HK-2 (cell line): Measurements from ENCODE around the gene CHST14.

Source experiments
- DNase-seq: peaks from one replicate; pipeline ENCODE4 v3.0.0-alpha.2; 2018; ENCODE audit not compliant: unreplicated experiment

The CHST14 gene

DNA sequence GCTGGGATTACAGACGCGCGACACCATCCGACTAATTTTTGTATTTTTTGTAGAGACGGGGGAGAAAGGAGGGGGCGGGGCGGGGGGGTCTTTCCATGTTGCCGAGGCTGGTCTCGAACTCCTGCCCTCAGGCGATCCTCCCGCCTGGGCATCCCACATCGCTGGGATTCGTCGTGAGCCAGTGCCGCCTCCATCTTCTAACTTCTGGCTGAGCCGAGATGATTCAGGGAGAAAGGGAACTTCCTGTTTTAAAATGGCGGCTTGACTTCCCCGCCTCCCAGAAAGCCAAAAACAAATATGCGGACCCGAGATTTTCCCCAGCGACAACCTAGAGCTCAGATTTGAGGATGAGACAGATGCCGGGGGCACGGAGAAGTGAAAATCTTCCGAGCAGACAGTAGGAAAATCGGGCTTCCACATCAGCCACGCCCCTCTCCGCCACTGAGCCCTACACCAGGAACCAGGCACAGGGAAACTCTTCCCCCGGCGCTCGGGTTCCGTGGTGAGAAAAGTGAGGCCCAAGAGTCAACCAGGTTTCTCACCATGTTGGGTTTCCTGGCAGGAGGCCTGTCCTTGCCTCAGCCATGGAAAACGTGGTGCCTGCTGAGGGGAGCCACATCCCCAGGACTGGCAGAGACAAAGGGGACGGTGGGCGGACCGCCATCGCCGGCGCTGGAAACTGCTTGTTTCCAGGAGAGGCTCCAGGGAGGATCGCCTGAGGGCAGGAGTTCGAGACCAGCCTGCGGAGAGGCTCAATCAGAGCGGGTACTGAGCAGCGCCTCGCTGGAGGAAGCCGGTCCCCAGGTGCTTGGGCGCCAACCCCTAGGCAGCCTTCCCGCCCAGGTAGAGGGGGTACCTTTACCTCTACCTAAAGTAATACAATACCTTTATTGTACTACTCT, 18.7 kb downstream of the CHST14 start:
- no peak for DNase-seq

DNA sequence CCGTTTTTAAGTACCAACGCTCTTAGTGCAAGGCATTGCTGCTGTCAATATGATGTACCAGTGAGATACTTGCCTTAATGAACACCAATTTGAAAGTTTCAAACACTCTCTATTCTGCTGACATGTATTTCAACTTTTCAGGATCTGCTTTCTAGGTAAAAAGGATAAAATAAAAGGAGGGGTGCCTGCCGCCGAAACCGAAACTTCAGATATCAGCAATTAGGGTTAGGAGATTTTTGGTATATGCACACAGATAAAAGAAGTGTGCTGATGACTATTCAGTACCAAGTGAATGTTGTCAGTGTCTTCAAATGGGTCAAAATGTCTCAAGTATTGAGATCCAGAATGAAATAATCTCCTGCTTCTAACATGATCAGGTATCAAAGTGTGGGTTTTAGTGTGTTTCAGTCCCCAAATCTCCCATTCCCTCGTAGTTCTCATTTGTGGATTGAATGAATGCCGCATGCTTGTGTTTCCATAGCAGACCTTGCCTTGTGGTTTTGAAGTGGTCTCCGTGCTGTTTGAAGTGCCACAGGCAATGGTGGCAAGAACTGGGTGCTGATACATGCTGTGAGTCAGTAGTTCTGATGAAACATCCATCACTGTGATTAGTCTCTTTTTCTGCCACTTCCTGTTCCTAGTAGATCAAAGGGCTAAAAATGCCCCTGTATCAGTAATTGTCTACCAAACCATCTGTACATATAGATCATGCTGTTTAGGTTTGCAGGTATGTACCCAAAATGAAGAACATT, 22.5 kb downstream of the CHST14 start:
- peak; percentile 31 for DNase-seq

DNA sequence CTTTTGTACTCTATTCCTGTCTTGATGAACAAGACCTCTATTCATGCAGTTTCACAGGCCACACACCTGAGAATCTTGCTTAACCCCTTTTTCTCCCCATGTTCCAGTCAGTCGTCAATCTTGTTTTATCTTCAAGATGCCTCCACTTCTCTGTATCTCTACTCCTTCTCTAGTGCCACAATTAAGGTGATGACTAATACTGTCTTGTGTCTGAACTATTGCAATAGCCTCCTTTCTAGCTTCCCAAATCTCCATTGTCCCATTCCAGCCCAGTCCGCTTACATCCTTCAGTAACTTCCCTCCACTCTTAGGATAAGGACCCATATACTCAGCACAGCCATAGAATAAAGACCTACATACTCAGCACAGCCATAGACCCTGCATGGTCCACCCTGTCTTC, 24.7 kb downstream of the CHST14 start:
- no peak for DNase-seq

DNA sequence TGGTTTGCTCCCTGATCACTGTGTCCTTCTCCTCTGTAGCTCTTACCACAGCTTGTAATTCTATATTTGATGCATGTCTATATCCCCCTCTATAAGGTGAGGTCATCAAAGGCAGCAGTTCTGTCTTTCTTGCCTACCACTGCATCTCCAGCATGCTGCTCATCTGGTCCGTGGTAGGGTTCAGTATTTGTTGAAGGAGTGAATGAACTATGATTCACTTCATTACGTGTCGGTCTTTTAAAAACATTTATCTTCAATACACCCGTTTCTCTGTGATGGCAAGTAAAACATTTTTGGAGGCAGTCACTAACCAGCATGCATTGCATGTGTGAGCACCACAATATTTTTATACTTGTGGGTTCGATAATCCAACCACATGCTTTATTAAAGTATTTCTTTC, 27.6 kb downstream of the CHST14 start:
- no peak for DNase-seq

- no peak for DNase-seq
These were observed 28.1 kb downstream of the CHST14 start for GRCh38 chr15:40498891-40499290.

- no peak for DNase-seq
These were observed 29.1 kb downstream of the CHST14 start for GRCh38 chr15:40499931-40500330.

- no peak for DNase-seq
These were observed 30.0 kb downstream of the CHST14 start for GRCh38 chr15:40500568-40501330.

GRCh38 chr15:40501487-40501886, 30.7 kb downstream of the CHST14 start:
- peak; percentile 8 for DNase-seq

DNA sequence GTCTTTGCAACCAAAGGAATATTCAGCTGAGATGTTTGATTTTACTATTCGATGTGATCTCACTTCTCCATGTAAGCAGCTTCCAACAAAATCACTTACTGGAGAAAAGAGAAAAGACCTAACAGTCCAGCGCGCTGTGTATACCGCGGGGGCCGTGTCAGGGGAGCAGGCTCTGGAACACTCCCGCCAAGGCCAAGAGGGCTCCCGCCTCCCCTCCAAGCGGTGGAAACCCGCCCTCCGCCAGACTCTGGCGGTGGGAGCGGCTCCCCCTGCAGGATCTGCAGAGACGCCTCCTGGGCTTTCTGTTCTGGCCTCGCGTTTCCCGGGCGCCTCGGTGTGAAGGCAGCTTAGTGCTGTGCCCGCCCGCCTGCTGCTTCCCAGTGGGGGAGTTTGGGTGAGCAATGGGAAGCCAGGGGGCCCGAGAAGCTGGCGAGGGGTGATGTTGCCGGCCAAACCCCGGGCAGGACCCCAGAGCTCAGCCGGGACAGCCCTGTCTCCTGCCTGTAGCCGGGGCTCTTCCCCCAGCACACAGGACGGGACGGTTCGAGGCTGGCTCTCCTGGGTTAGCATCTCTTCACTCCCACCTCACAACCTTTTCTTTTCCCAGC, 36.3 kb downstream of the CHST14 start:
- peak; percentile 72 for DNase-seq

GRCh38 chr15:40508216-40508615, 37.4 kb downstream of the CHST14 start:
- DNase-seq: no peak

- DNase-seq: no peak
These were observed 39.4 kb downstream of the CHST14 start for GRCh38 chr15:40510201-40510600.

- no peak for DNase-seq
These were observed 40.3 kb downstream of the CHST14 start for GRCh38 chr15:40511093-40511471.

DNA sequence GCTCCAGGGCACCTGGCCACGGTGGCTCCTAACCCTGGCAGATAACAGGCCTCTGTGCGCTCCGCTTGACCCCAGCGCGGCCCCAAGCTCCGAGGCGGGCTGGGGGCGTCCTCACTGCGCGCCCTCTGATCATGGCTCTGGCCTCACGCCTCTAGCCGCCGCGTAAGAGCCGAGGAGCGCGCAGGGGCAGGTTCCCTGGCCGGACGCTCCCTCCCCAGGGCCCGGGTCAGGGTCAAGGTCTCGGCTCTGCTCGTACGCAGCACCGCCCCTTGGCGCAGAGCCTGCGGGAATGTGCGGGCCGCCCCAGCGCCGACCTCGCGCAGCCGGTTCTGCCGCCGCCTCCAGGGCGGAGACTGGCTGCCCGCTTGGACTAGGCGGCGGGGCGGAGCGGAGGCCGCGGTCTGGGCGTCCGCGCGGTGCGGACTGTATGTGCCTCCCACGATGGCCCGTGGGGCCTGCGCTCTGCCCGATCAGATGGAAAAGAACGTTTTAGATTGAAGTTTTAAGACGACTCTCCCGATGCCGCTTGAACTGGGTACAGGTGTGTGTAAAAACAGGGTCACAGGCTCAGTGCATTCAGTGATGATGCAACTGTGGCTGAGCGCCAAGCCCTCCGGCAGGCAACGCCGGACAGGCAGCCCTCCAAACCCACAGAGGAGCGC, 40.8 kb downstream of the CHST14 start:
- DNase-seq: peak; percentile 37

DNA sequence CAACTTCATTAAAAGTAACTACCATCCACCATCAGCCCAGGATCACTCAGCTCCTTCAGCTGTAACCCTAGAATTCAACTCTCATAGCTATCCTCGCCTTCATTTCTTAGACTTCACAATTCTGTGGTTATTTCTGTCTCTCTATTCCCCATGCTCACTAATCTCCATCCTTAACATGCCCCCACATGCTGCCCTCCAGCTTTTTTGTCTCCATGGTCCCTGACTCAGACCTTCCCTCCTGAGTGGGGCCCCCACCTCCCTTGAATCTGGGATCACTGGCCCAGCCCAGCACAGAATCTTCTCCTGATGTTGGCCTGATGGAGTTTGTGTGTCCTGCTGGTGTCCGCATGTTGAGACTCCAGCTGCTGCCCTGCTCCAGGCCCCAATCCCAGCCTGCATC, 41.7 kb downstream of the CHST14 start:
- no peak for DNase-seq

- no peak for DNase-seq
These were observed 42.8 kb downstream of the CHST14 start for GRCh38 chr15:40513609-40514008.

DNA sequence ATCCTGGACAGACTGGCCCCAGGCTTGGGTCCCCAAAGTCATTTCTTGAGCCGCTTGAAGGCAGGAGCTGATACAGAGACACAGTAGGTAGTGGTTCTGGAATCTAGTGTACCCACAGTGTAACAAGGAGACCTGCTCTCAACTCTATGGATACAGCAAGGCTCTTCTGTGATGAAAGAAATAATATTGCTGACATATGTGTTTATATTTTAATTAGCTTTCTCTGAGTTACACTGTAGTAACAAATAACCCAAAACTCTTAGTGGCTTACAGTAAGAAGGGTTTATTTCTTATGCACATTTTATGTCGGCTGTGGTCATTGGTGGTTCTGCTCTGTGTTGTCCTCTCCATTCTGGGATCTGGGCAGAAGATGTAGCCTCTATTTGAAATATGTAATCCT, 45.5 kb downstream of the CHST14 start:
- no peak for DNase-seq
